Liver (tissue), 9 donors: ENCODE data around the gene FGF9. TPM values are rescaled to one million over a fixed set of nuclear protein-coding genes. Genes with fewer than 3 reads are reported as not detected.

ENCODE experiments used
- DNase-seq: peaks from one replicate; pipeline ENCODE4 v3.0.0-alpha.2; 2017; ENCODE audit warnings: low spot score
- H3K27ac ChIP-seq, 2 donors: one replicate each; pipeline ENCODE4 v1.7.0; 2013; ENCODE audit warnings: inconsistent platforms in 2 of 2, low read length in 2 of 2, control low read depth in 1 of 2, low read depth in 1 of 2, mild to moderate bottlenecking in 1 of 2
- H3K27me3 ChIP-seq, 4 donors: one replicate each; pipeline versions ENCODE4 v1.6.1 to v1.7.0; 2013; ENCODE audit warnings: low read length in 3 of 4, inconsistent platforms in 1 of 4, mild to moderate bottlenecking in 1 of 4, moderate library complexity in 1 of 4; ENCODE audit not compliant: control insufficient read depth in 4 of 4, insufficient read depth in 4 of 4
- H3K36me3 ChIP-seq, 4 donors: one replicate each; pipeline versions ENCODE4 v1.6.1 to v1.7.0; 2013; ENCODE audit warnings: low read length in 3 of 4, mild to moderate bottlenecking in 3 of 4, low read depth in 1 of 4, moderate library complexity in 1 of 4; ENCODE audit not compliant: control insufficient read depth in 4 of 4, insufficient read depth in 3 of 4
- H3K4me1 ChIP-seq, 4 donors: one replicate each; pipeline versions ENCODE4 v1.6.1 to v1.7.0; 2013; ENCODE audit warnings: low read length in 3 of 4, mild to moderate bottlenecking in 3 of 4, moderate library complexity in 1 of 4; ENCODE audit not compliant: control insufficient read depth in 4 of 4, insufficient read depth in 4 of 4
- H3K4me3 ChIP-seq, 3 donors: one replicate each; pipeline versions ENCODE4 v1.6.1 to v1.7.0; 2013; ENCODE audit warnings: low read length in 3 of 3, control low read depth in 1 of 3, low read depth in 1 of 3, mild to moderate bottlenecking in 1 of 3
- H3K9ac ChIP-seq, 2 donors: one replicate each; pipeline ENCODE4 v1.7.0; 2013; ENCODE audit warnings: low read length in 2 of 2, mild to moderate bottlenecking in 2 of 2, moderate library complexity in 2 of 2, control low read depth in 1 of 2, low read depth in 1 of 2
- H3K9me3 ChIP-seq, 4 donors: one replicate each; pipeline versions ENCODE4 v1.6.1 to v1.7.0; 2013; ENCODE audit warnings: low read length in 3 of 4; ENCODE audit not compliant: control insufficient read depth in 4 of 4
- FOXA1 ChIP-seq: IDR thresholded peaks from 2 replicates; pipeline ENCODE4 v1.6.1; 2016; ENCODE audit warnings: antibody characterized with exemption
- FOXA2 ChIP-seq: IDR thresholded peaks from 2 replicates; pipeline ENCODE4 v1.6.1; 2016; ENCODE audit warnings: antibody characterized with exemption
- GABPA ChIP-seq, 2 donors: IDR thresholded peaks in 1 of 2; conservative IDR thresholded peaks in 1 of 2; 2 replicates each; pipeline ENCODE4 v1.6.1; 2016; ENCODE audit warnings: antibody characterized with exemption in 2 of 2, mild to moderate bottlenecking in 1 of 2, moderate library complexity in 1 of 2
- HNF4A ChIP-seq, 2 donors: conservative IDR thresholded peaks; 2 replicates each; pipeline ENCODE4 v1.6.1; 2016; ENCODE audit warnings: antibody characterized with exemption in 2 of 2, mild to moderate bottlenecking in 2 of 2
- HNF4G ChIP-seq: IDR thresholded peaks from 2 replicates; pipeline ENCODE4 v1.6.1; 2016; ENCODE audit warnings: antibody characterized with exemption
- JUND ChIP-seq, 2 donors: IDR thresholded peaks; 2 replicates each; pipeline ENCODE4 v1.6.1; 2016; ENCODE audit warnings: antibody characterized with exemption in 2 of 2
- NR2F2 ChIP-seq: IDR thresholded peaks from 2 replicates; pipeline ENCODE4 v1.6.1; 2016; ENCODE audit warnings: antibody characterized with exemption
- REST ChIP-seq: IDR thresholded peaks from 2 replicates; pipeline ENCODE4 v1.6.1; 2016; ENCODE audit warnings: antibody characterized with exemption, mild to moderate bottlenecking
- RXRA ChIP-seq, 2 donors: IDR thresholded peaks; 2 replicates each; pipeline ENCODE4 v1.6.1; 2017 to 2018; ENCODE audit warnings: antibody characterized with exemption in 2 of 2, mild to moderate bottlenecking in 1 of 2
- SP1 ChIP-seq: IDR thresholded peaks from 2 replicates; pipeline ENCODE4 v1.6.1; 2018; ENCODE audit warnings: antibody characterized with exemption, mild to moderate bottlenecking
- ZBTB33 ChIP-seq: IDR thresholded peaks from 2 replicates; pipeline ENCODE4 v1.6.1; 2016; ENCODE audit warnings: antibody characterized with exemption
- WGBS: extraction: QIAGEN DNeasy Blood & Tissue Kit; methylation state at CpG from one replicate; pipeline ENCODE4 v1.1.7; 2013; 5-methylcytosine and 5-hydroxymethylcytosine counted together
- polyA plus RNA-seq, 2 donors: library from polyadenylated mRNA; stranded (reverse) in 1 of 2; unstranded in 1 of 2; fragments of 200-250 nt in 1 of 2; fragments of >200 nt in 1 of 2; fragmentation: Nextera tagmentation in 1 of 2; extraction: Ambion mirVana in 1 of 2; gene quantifications; one replicate each; pipeline versions ENCODE4 v1.2.1 to v1.2.3, GENCODE V29; 2013 to 2015
- total RNA-seq, 2 donors: library from RNA; depleted of rRNA; stranded (reverse); fragments of >200 nt; gene quantifications; one replicate each; pipeline ENCODE4 v1.2.3, GENCODE V29; 2014
- TF ChIP-seq, protein P1 (sequence below): fragments of 150-350 bp; IDR thresholded peaks from 2 replicates; pipeline ENCODE4 v1.5.1; 2017; ENCODE audit warnings: improper control_type of control experiment, low read depth, low read length; ENCODE audit not compliant: missing input control
- TF ChIP-seq, protein P2 (sequence below): IDR thresholded peaks from 2 replicates; pipeline ENCODE4 v1.6.1; 2016; ENCODE audit warnings: antibody characterized with exemption
- donor health status: healthy.
- donor health status: healthy.
- donor health status: healthy.
- donor health status: healthy.
- donor health status: healthy.

FGF9 gene
- total and polyA plus RNA-seq, 4 donors, result under 0.01 to 0.05 TPM; not detected in 2

- Histone ChIP-seq H3K4me3 (no peak overlapping the region), H3K36me3 (no peaks in the 10 kb centered on the region), H3K4me1 (no peaks in the 10 kb centered on the region), H3K27me3 (peaks cover 0 to 3% (median 0%) of the 10 kb centered on the region in 4 donors), H3K9me3 (peaks cover 0 to 3% (median 1%) of the 10 kb centered on the region in 4 donors), H3K27ac (no peak overlapping the region), H3K9ac (no peak overlapping the region)
- TF ChIP-seq RXRA (IDR thresholded peaks at IDR 0.05) (no peak), REST (no peak), FOXA2 (no peak), GABPA (IDR thresholded peaks at IDR 0.05 in 1 of 2, conservative IDR thresholded peaks at IDR 0.05 in 1 of 2) (no peak), NR2F2 (no peak), SP1 (no peak), ZBTB33 (no peak), HNF4G (no peak), FOXA1 (no peak)
- TF ChIP-seq, protein P1, sequence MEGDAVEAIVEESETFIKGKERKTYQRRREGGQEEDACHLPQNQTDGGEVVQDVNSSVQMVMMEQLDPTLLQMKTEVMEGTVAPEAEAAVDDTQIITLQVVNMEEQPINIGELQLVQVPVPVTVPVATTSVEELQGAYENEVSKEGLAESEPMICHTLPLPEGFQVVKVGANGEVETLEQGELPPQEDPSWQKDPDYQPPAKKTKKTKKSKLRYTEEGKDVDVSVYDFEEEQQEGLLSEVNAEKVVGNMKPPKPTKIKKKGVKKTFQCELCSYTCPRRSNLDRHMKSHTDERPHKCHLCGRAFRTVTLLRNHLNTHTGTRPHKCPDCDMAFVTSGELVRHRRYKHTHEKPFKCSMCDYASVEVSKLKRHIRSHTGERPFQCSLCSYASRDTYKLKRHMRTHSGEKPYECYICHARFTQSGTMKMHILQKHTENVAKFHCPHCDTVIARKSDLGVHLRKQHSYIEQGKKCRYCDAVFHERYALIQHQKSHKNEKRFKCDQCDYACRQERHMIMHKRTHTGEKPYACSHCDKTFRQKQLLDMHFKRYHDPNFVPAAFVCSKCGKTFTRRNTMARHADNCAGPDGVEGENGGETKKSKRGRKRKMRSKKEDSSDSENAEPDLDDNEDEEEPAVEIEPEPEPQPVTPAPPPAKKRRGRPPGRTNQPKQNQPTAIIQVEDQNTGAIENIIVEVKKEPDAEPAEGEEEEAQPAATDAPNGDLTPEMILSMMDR, result no peak
- DNase-seq, result no peak
- WGBS, result 91% methylated on average over 2 of the region's 2 CpGs
Observed at GRCh38 chr13:21661097-21661909, 9.6 kb upstream of the FGF9 start.

- TF ChIP-seq JUND (IDR thresholded peaks at IDR 0.05) (peak in 1 of 2 donors; percentile 24), HNF4A (conservative IDR thresholded peaks at IDR 0.05) (peak in 1 of 2 donors; percentile 22)
- TF ChIP-seq, protein P2, sequence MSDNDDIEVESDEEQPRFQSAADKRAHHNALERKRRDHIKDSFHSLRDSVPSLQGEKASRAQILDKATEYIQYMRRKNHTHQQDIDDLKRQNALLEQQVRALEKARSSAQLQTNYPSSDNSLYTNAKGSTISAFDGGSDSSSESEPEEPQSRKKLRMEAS, result no peak
- Histone ChIP-seq H3K9me3 (peaks cover 0 to 3% (median 1%) of the 10 kb centered on the region in 4 donors), H3K36me3 (no peaks in the 10 kb centered on the region), H3K27me3 (peaks cover 0 to 7% (median 3%) of the 10 kb centered on the region in 4 donors), H3K9ac (no peak overlapping the region), H3K4me3 (no peak overlapping the region), H3K4me1 (no peaks in the 10 kb centered on the region), H3K27ac (no peak overlapping the region)
- no peak for DNase-seq
- WGBS, result 75% methylated on average over 4 of the region's 4 CpGs
Observed at GRCh38 chr13:21663197-21663596, 7.7 kb upstream of the FGF9 start.
